ENCODE data around the gene ENOX2.

ENOX2 gene

GRCh38 chrX:130654409-130654950, 248.5 kb downstream of the ENOX2 start:
- FAIRE-seq (no peak), DNase-seq (ENCODE audit: insufficient read length, low spot score) (no peak)
- no peak for TF ChIP-seq POLR2A (IDR thresholded peaks at IDR 0.05; ENCODE audit: low read depth, low read length)

GRCh38 chrX:130652824-130653578, 250.0 kb downstream of the ENOX2 start:
- no peak for FAIRE-seq
- DNase-seq (ENCODE audit: insufficient read length, low spot score): no peak
- no peak for TF ChIP-seq POLR2A (IDR thresholded peaks at IDR 0.05; ENCODE audit: low read depth, low read length)

- no peak for FAIRE-seq
- no peak for TF ChIP-seq POLR2A (IDR thresholded peaks at IDR 0.05; ENCODE audit: low read depth, low read length)
- no peak for DNase-seq (ENCODE audit: insufficient read length, low spot score)
These were observed 253.3 kb downstream of the ENOX2 start for GRCh38 chrX:130649738-130650137.

GRCh38 chrX:130647468-130647867, 255.5 kb downstream of the ENOX2 start:
- TF ChIP-seq POLR2A (IDR thresholded peaks at IDR 0.05; ENCODE audit: low read depth, low read length): no peak
- no peak for DNase-seq (ENCODE audit: insufficient read length, low spot score)
- FAIRE-seq: no peak

- no peak for DNase-seq (ENCODE audit: insufficient read length, low spot score)
- FAIRE-seq: no peak
- TF ChIP-seq POLR2A (IDR thresholded peaks at IDR 0.05; ENCODE audit: low read depth, low read length): no peak
These were observed 256.9 kb downstream of the ENOX2 start for GRCh38 chrX:130645955-130646583.

GRCh38 chrX:130637591-130637990, 265.4 kb downstream of the ENOX2 start:
- FAIRE-seq (no peak), DNase-seq (ENCODE audit: insufficient read length, low spot score) (no peak)
- TF ChIP-seq POLR2A (IDR thresholded peaks at IDR 0.05; ENCODE audit: low read depth, low read length): no peak

- TF ChIP-seq POLR2A (IDR thresholded peaks at IDR 0.05; ENCODE audit: low read depth, low read length): no peak
- FAIRE-seq (no peak), DNase-seq (ENCODE audit: insufficient read length, low spot score) (no peak)
These were observed 266.7 kb downstream of the ENOX2 start for GRCh38 chrX:130636277-130636676.

- DNase-seq (ENCODE audit: insufficient read length, low spot score): no peak
- no peak for TF ChIP-seq POLR2A (IDR thresholded peaks at IDR 0.05; ENCODE audit: low read depth, low read length)
- FAIRE-seq: no peak
These were observed 272.0 kb downstream of the ENOX2 start for GRCh38 chrX:130631011-130631410.

GRCh38 chrX:130628516-130628915, 274.5 kb downstream of the ENOX2 start:
- TF ChIP-seq POLR2A (IDR thresholded peaks at IDR 0.05; ENCODE audit: low read depth, low read length): no peak
- FAIRE-seq (no peak), DNase-seq (ENCODE audit: insufficient read length, low spot score) (no peak)

- TF ChIP-seq POLR2A (IDR thresholded peaks at IDR 0.05; ENCODE audit: low read depth, low read length): no peak
- FAIRE-seq (no peak), DNase-seq (ENCODE audit: insufficient read length, low spot score) (no peak)
These were observed 276.5 kb downstream of the ENOX2 start for GRCh38 chrX:130626521-130626920.

GRCh38 chrX:130625386-130625785, 277.6 kb downstream of the ENOX2 start:
- no peak for DNase-seq (ENCODE audit: insufficient read length, low spot score)
- no peak for TF ChIP-seq POLR2A (IDR thresholded peaks at IDR 0.05; ENCODE audit: low read depth, low read length)
- no peak for FAIRE-seq

- DNase-seq (ENCODE audit: insufficient read length, low spot score): no peak
- FAIRE-seq: no peak
- TF ChIP-seq POLR2A (IDR thresholded peaks at IDR 0.05; ENCODE audit: low read depth, low read length): no peak
These were observed 279.5 kb downstream of the ENOX2 start for GRCh38 chrX:130623518-130623917.

GRCh38 chrX:130615941-130616340, 287.1 kb downstream of the ENOX2 start:
- FAIRE-seq (no peak), DNase-seq (ENCODE audit: insufficient read length, low spot score) (no peak)
- TF ChIP-seq POLR2A (IDR thresholded peaks at IDR 0.05; ENCODE audit: low read depth, low read length): no peak

- FAIRE-seq (no peak), DNase-seq (ENCODE audit: insufficient read length, low spot score) (no peak)
- TF ChIP-seq POLR2A (IDR thresholded peaks at IDR 0.05; ENCODE audit: low read depth, low read length): no peak
These were observed 295.6 kb downstream of the ENOX2 start for GRCh38 chrX:130607431-130607830.

- no peak for TF ChIP-seq POLR2A (IDR thresholded peaks at IDR 0.05; ENCODE audit: low read depth, low read length)
These were observed 296.6 kb downstream of the ENOX2 start for GRCh38 chrX:130606425-130606824.

More at GRCh38 chrX:130606425-130606824, 296.6 kb downstream of the ENOX2 start:
- DNase-seq (ENCODE audit: insufficient read length, low spot score): no peak
- no peak for FAIRE-seq
